T-helper 2 cell treated with Interferon-gamma antibody and Interleukin-4, amounts not matched to agents 100 ng/mL and 5 ng/mL, for 36 hours (primary cell): ENCODE measurements around the gene NDUFS2. TPM values are rescaled to one million over a fixed set of nuclear protein-coding genes. Genes with fewer than 3 reads are reported as not detected.

ENCODE experiments used
- total RNA-seq: library from RNA; stranded (reverse); gene quantifications from 2 replicates; pipeline ENCODE4 v1.2.3, GENCODE V29; 2022

NDUFS2 gene
- total RNA-seq, 1 donor from 2014 or later: 83.0 TPM

Other genes with a start within 250 kb of the NDUFS2 start
- gene ITLN2, start 247.6 kb upstream of the NDUFS2 start, total RNA-seq: not detected in 2 replicates
- 11.1 and 16.8 TPM in 2 replicates for gene F11R, start 181.2 kb upstream of the NDUFS2 start, total RNA-seq
- 44.5 and 52.1 TPM in 2 replicates for gene TSTD1, start 163.4 kb upstream of the NDUFS2 start, total RNA-seq
- gene USF1, start 156.4 kb upstream of the NDUFS2 start, total RNA-seq: 75.8 and 78.5 TPM in 2 replicates
- 266 and 271 TPM in 2 replicates for gene ARHGAP30, start 132.5 kb upstream of the NDUFS2 start, total RNA-seq
- 0.05 and 0.18 TPM in 2 replicates for gene NECTIN4, start 112.8 kb upstream of the NDUFS2 start, total RNA-seq
- 0.20 TPM in 1 of 2 replicates, not detected in the other for gene KLHDC9, start 104.0 kb upstream of the NDUFS2 start, total RNA-seq
- gene PFDN2, start 84.3 kb upstream of the NDUFS2 start, total RNA-seq: 65.1 and 73.9 TPM in 2 replicates
- gene NIT1, start 84.3 kb upstream of the NDUFS2 start, total RNA-seq: 34.8 and 35.8 TPM in 2 replicates
- 33.8 and 35.2 TPM in 2 replicates for gene DEDD, start 69.7 kb upstream of the NDUFS2 start, total RNA-seq
- gene UFC1, start 48.4 kb upstream of the NDUFS2 start, total RNA-seq: 111 and 116 TPM in 2 replicates
- 30.9 and 35.3 TPM in 2 replicates for gene USP21, start 42.9 kb upstream of the NDUFS2 start, total RNA-seq
- gene PPOX, start 35.9 kb upstream of the NDUFS2 start, total RNA-seq: 29.6 and 36.3 TPM in 2 replicates
- gene B4GALT3, start 24.9 kb upstream of the NDUFS2 start, total RNA-seq: 49.4 and 52.1 TPM in 2 replicates
- 0.30 and 1.0 TPM in 2 replicates for gene ADAMTS4, start 3.3 kb upstream of the NDUFS2 start, total RNA-seq
- 2.5 and 3.1 TPM in 2 replicates for gene FCER1G, start 12.9 kb downstream of the NDUFS2 start, total RNA-seq
- not detected in 2 replicates for gene APOA2, start 21.3 kb downstream of the NDUFS2 start, total RNA-seq
- gene TOMM40L, start 23.7 kb downstream of the NDUFS2 start, total RNA-seq: 23.3 and 24.0 TPM in 2 replicates
- gene NR1I3, start 35.8 kb downstream of the NDUFS2 start, total RNA-seq: not detected in 2 replicates
- gene PCP4L1, start 56.4 kb downstream of the NDUFS2 start, total RNA-seq: not detected in 2 replicates
- gene MPZ, start 107.6 kb downstream of the NDUFS2 start, total RNA-seq: 2.7 and 3.0 TPM in 2 replicates
- 167 and 174 TPM in 2 replicates for gene SDHC, start 112.0 kb downstream of the NDUFS2 start, total RNA-seq
- gene CFAP126, start 165.5 kb downstream of the NDUFS2 start, total RNA-seq: not detected in 2 replicates